OCI-LY7 (cell line): Measurements from ENCODE around the gene RNGTT. TPM values are rescaled to one million over a fixed set of nuclear protein-coding genes. Genes with fewer than 3 reads are reported as not detected.

Experiments
- BruUV-seq: library from RNA; stranded (reverse); fragments of 400-500 nt; replicated peaks from 2 replicates; lab custom pipeline; 2021; lab: Mats Ljungman, UMichigan
- CTCF ChIA-PET: fragments of 300-600 bp; sonication (Branson Sonifier 250); formaldehyde crosslinking; loops from one replicate; lab custom pipeline; 2022; ENCODE audit warnings: antibody characterized with exemption; ENCODE audit not compliant: unreplicated experiment; lab: Charles Lee
- POLR2A ChIA-PET: fragments of 300-600 bp; sonication (Branson Sonifier 250); formaldehyde crosslinking; loops from one replicate; lab custom pipeline; 2022; ENCODE audit warnings: antibody characterized with exemption; lab: Charles Lee
- DNase-seq: peaks from one replicate; pipeline ENCODE4 v3.0.0-alpha.2; 2015; ENCODE audit warnings: low spot score
- H2AFZ ChIP-seq: fragments of 200-600 bp; sonication (generic), shearing (Covaris generic); 2 replicates; pipeline ENCODE4 v1.6.1; 2014; ENCODE audit warnings: mild to moderate bottlenecking, antibody characterized with exemption, low read length, moderate library complexity
- H3K27ac ChIP-seq: fragments of 200-600 bp; sonication (generic); 2 replicates; pipeline ENCODE4 v1.5.1; 2014; ENCODE audit warnings: mixed run types, low read depth, mild to moderate bottlenecking, moderate library complexity, low read length, inconsistent platforms; ENCODE audit not compliant: poor library complexity, severe bottlenecking
- H3K36me3 ChIP-seq: fragments of 200-600 bp; sonication (generic); 2 replicates; pipeline ENCODE4 v1.6.1; 2014; ENCODE audit warnings: mild to moderate bottlenecking, antibody characterized with exemption, low read length, moderate library complexity, mixed read lengths; ENCODE audit not compliant: insufficient read depth
- H3K4me1 ChIP-seq: fragments of 200-600 bp; sonication (generic); 2 replicates; pipeline ENCODE4 v1.5.1; 2014; ENCODE audit warnings: mild to moderate bottlenecking, low read length; ENCODE audit not compliant: insufficient read depth, poor library complexity, severe bottlenecking
- H3K4me2 ChIP-seq: fragments of 200-600 bp; sonication (generic); 2 replicates; pipeline ENCODE4 v1.6.1; 2014; ENCODE audit warnings: mild to moderate bottlenecking, low read length
- H3K4me3 ChIP-seq: fragments of 200-600 bp; sonication (generic); 2 replicates; pipeline ENCODE4 v1.5.1; 2014; ENCODE audit warnings: mild to moderate bottlenecking, low read depth, low read length; ENCODE audit not compliant: poor library complexity, severe bottlenecking
- H3K79me2 ChIP-seq: fragments of 200-600 bp; sonication (generic); 2 replicates; pipeline ENCODE4 v1.6.1; 2016; ENCODE audit warnings: low read depth, mild to moderate bottlenecking, low read length, moderate library complexity, mixed read lengths; ENCODE audit not compliant: insufficient read depth
- H3K9me2 ChIP-seq: fragments of 200-600 bp; sonication (generic); 2 replicates; pipeline ENCODE4 v1.6.1; 2016; ENCODE audit warnings: mild to moderate bottlenecking, low read length, mixed read lengths; ENCODE audit not compliant: insufficient read depth
- H3K9me3 ChIP-seq: fragments of 200-600 bp; sonication (generic); 2 replicates; pipeline ENCODE4 v1.6.1; 2014; ENCODE audit warnings: mild to moderate bottlenecking, mixed run types, low read length, mixed read lengths
- H4K20me1 ChIP-seq: fragments of 200-600 bp; sonication (generic); 2 replicates; pipeline ENCODE4 v1.6.1; 2014; ENCODE audit warnings: mild to moderate bottlenecking, antibody characterized with exemption, low read length, moderate library complexity, mixed read lengths; ENCODE audit not compliant: insufficient read depth
- CTCF ChIP-seq: fragments of 200-600 bp; sonication (generic); conservative IDR thresholded peaks from 2 replicates; pipeline ENCODE4 v1.5.1; 2014; ENCODE audit warnings: mild to moderate bottlenecking, antibody characterized with exemption, low read length, moderate library complexity, mixed read lengths
- EZH2phosphoT487 ChIP-seq: fragments of 200-600 bp; sonication (generic); IDR thresholded peaks from 2 replicates; pipeline ENCODE4 v1.6.1; 2018; ENCODE audit warnings: low read depth, borderline replicate concordance, mild to moderate bottlenecking, mixed run types, antibody characterized with exemption, low read length, moderate library complexity, mixed read lengths
- intact Hi-C: fragments of 100-400 bp; cut with micrococcal nuclease; formaldehyde crosslinking; loops from one replicate; pipeline ENCODE4 v1.10.0; 2022; ENCODE audit not compliant: unreplicated experiment
- total RNA-seq, 2 experiments: library from RNA; depleted of rRNA in 1 of 2; stranded (reverse); fragments of >200 nt in 1 of 2; shearing (Covaris generic) in 1 of 2; gene quantifications; 2 replicates each; pipeline ENCODE4 v1.2.3, GENCODE V29; 2014 to 2022

The RNGTT gene
- total RNA-seq, 2 experiments from 2014 or later, result 38.2 to 41.7 TPM

DNA sequence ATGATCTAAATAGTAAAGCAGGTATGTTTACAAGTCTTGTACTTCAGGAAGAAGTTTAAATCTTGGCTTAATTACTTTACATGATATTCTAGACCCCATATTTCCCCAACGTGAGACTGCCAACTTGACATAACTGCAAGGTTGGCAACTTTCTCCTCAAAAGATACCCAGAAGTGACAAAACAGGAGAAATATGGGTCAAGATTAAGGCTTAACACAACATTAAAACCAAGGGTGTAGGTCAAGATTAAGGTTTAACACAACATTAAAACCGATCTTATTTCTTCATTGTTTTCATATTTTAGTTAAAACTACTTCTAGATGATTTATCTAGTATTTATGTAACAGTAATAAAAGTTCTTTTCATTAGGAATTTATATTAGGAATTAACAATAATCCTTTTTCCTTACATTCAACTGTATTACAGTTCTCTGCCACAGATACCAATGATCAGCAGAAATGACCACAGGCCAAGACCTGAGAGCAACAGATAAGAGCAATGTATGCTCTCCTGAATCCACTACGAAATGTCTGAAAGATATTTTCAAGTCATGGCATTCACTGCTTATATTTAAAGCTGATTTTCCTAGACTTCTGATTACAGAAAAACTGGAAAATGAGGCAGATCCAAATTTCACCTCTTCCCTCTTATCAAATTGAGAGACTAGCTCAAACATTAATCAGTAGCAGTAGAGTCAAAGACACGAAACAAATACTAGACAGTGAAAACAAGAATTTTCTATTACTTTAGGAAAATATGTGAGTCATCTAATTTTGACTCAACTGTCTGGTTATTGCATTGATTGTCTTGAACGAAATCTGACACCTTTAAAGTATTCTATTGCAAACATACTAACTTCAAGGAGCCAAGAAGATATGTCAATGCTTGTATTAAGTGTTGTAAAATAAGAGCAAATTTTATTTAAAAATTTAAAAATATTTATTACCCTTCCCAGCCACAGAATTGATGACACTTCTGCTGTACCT is 72.3 kb downstream of the RNGTT start:
- Histone ChIP-seq H3K9me3 (no peaks in the 10 kb centered on the region), H3K4me3 (no peak overlapping the region), H3K4me2 (no peak overlapping the region), H3K9me2 (no peaks in the 10 kb centered on the region), H4K20me1 (no peaks in the 10 kb centered on the region), H3K4me1 (no peaks in the 10 kb centered on the region), H3K36me3 (peaks cover 47% of the 10 kb centered on the region), H3K79me2 (no peaks in the 10 kb centered on the region; the same call in 1 of the 2 replicates), H2AFZ (no peak overlapping the region), H3K27ac (no peak overlapping the region)
- no TSS peak for BruUV-seq
- intact Hi-C loops, result no loop called here
- TF ChIP-seq CTCF, result no peak
- no peak for TF ChIP-seq EZH2phosphoT487
- no peak for DNase-seq
- ChIA-PET CTCF (no interaction called here), POLR2A (interaction anchor here (0.5 to 0.6 kb wide), 2 partner anchors 8 to 58 kb away, joined by 3 to 4 read pairs; no protein-coding TSS in a partner anchor)

GRCh38 chr6:88890394-88890793 is 73.0 kb downstream of the RNGTT start:
- Histone ChIP-seq H3K4me1 (no peaks in the 10 kb centered on the region), H2AFZ (no peak overlapping the region), H3K36me3 (peaks cover 48% of the 10 kb centered on the region), H4K20me1 (no peaks in the 10 kb centered on the region), H3K79me2 (no peaks in the 10 kb centered on the region; the same call in 1 of the 2 replicates), H3K27ac (no peak overlapping the region), H3K4me3 (no peak overlapping the region), H3K9me3 (no peaks in the 10 kb centered on the region), H3K9me2 (no peaks in the 10 kb centered on the region), H3K4me2 (no peak overlapping the region)
- BruUV-seq, result no TSS peak
- DNase-seq, result no peak
- ChIA-PET POLR2A (interaction anchor here (0.5 to 1.3 kb wide), 2 partner anchors 11 to 59 kb away, joined by 3 to 4 read pairs; no protein-coding TSS in a partner anchor), CTCF (no interaction called here)
- intact Hi-C loops, result no loop called here
- TF ChIP-seq EZH2phosphoT487, result no peak
- no peak for TF ChIP-seq CTCF
